Right lobe of liver (tissue), 6 donors: ENCODE data around the gene TRMT10A. TPM values are rescaled to one million over a fixed set of nuclear protein-coding genes. Genes with fewer than 3 reads are reported as not detected.

ENCODE experiments used
- ATAC-seq, 4 donors: fragments of 200-7000 bp; cut with Tn5 transposase; one replicate each; pipeline ENCODE4 v1.9.1; 2020; ENCODE audit warnings: mild to moderate bottlenecking in 4 of 4, moderate library complexity in 4 of 4
- DNase-seq, 3 donors: peaks; one replicate each; pipeline ENCODE4 v3.0.0-alpha.2; 2020
- H3K27ac ChIP-seq, 3 donors: fragments of 200-600 bp; one replicate each; pipeline ENCODE4 v1.8.0; 2022
- H3K27me3 ChIP-seq, 2 donors: fragments of 200-600 bp; one replicate each; pipeline ENCODE4 v1.8.0; 2022
- H3K36me3 ChIP-seq, 4 donors: fragments of 200-600 bp; sonication (generic) in 1 of 4; one replicate each; pipeline versions ENCODE4 v1.5.1 to v1.8.0; 2017 to 2022; ENCODE audit warnings: control low read depth in 1 of 4
- H3K4me1 ChIP-seq, 4 donors: fragments of 200-600 bp; sonication (generic) in 1 of 4; one replicate each; pipeline versions ENCODE4 v1.5.1 to v1.8.0; 2017 to 2022; ENCODE audit warnings: control low read depth in 1 of 4
- H3K4me3 ChIP-seq, 3 donors: fragments of 200-600 bp; one replicate each; pipeline ENCODE4 v1.8.0; 2022
- H3K9me3 ChIP-seq, 4 donors: fragments of 200-600 bp; sonication (generic) in 1 of 4; one replicate each; pipeline versions ENCODE4 v1.5.1 to v1.8.0; 2017 to 2022; ENCODE audit warnings: control low read depth in 1 of 4
- POLR2A ChIP-seq: fragments of 450-650 bp; IDR thresholded peaks from one replicate; pipeline ENCODE4 v1.6.1; 2017; ENCODE audit warnings: antibody characterized with exemption, mild to moderate bottlenecking
- WGBS: methylation state at CpG from one replicate; pipeline ENCODE4 v1.1.6; 2018; ENCODE audit warnings: low coverage, low lambda C conversion rate; ENCODE audit not compliant: insufficient coverage; ENCODE audit errors: missing lambda C conversion rate; 5-methylcytosine and 5-hydroxymethylcytosine counted together
- intact Hi-C, 2 donors: fragments of 100-400 bp; cut with DNase I; formaldehyde crosslinking; loops; one replicate each; pipeline versions ENCODE4 v1.11.2 to v1.14.1; 2022
- total RNA-seq, 6 experiments: library from RNA; depleted of rRNA in 2 of 6; stranded (reverse); fragments of >200 nt in 2 of 6; fragmentation: NEBNext Ultra II Directional in 3 of 6; extraction: Animal tissue kit (Norgen Biotek cat#: 25700) in 3 of 6; gene quantifications; one replicate each; pipeline versions ENCODE4 v1.1.0 to v1.2.4, GENCODE V29; 2016 to 2023
- TF ChIP-seq, protein P1 (sequence below), 4 donors: fragments of 200-600 bp in 3 of 4; fragments of 450-650 bp in 1 of 4; IDR thresholded peaks; one replicate each; pipeline versions ENCODE4 v1.5.1 to v1.8.0; 2016 to 2022; ENCODE audit warnings: antibody characterized with exemption in 4 of 4, mild to moderate bottlenecking in 2 of 4
- donor health status: DM: no; HTN: yes; CAD: no.
- donor health status: DM: no; HTN: no; CAD: no.
- donor health status: DM: no; HTN: no; CAD: no.
- donor health status: DM: no; HTN: yes; CAD: no.
- donor health status: DM: no; HTN: yes; CAD: no.

TRMT10A gene
- total RNA-seq, 6 experiments from 2014 or later, result 3.5 to 6.5 (median 4.0) TPM

GRCh38 chr4:99587803-99588202 is 24.0 kb upstream of the TRMT10A start:
- Histone ChIP-seq H3K27ac (peak overlapping the region in 1 of 3 donors; percentile 31), H3K4me1 (peaks cover 0 to 35% (median 13%) of the 10 kb centered on the region in 4 donors), H3K4me3 (no peak overlapping the region), H3K9me3 (no peaks in the 10 kb centered on the region), H3K36me3 (peaks cover 0 to 51% (median 19%) of the 10 kb centered on the region in 4 donors), H3K27me3 (no peaks in the 10 kb centered on the region)
- no peak for DNase-seq
- 23% methylated on average over 1 of the region's 1 CpG for WGBS
- peak in 3 of 4 donors; percentile 7 to 65 (median 40) for ATAC-seq
- no peak for TF ChIP-seq POLR2A
- TF ChIP-seq, protein P1, sequence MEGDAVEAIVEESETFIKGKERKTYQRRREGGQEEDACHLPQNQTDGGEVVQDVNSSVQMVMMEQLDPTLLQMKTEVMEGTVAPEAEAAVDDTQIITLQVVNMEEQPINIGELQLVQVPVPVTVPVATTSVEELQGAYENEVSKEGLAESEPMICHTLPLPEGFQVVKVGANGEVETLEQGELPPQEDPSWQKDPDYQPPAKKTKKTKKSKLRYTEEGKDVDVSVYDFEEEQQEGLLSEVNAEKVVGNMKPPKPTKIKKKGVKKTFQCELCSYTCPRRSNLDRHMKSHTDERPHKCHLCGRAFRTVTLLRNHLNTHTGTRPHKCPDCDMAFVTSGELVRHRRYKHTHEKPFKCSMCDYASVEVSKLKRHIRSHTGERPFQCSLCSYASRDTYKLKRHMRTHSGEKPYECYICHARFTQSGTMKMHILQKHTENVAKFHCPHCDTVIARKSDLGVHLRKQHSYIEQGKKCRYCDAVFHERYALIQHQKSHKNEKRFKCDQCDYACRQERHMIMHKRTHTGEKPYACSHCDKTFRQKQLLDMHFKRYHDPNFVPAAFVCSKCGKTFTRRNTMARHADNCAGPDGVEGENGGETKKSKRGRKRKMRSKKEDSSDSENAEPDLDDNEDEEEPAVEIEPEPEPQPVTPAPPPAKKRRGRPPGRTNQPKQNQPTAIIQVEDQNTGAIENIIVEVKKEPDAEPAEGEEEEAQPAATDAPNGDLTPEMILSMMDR (IDR thresholded peaks at IDR 0.05), result no peak
- intact Hi-C loops, result no loop called here

DNA sequence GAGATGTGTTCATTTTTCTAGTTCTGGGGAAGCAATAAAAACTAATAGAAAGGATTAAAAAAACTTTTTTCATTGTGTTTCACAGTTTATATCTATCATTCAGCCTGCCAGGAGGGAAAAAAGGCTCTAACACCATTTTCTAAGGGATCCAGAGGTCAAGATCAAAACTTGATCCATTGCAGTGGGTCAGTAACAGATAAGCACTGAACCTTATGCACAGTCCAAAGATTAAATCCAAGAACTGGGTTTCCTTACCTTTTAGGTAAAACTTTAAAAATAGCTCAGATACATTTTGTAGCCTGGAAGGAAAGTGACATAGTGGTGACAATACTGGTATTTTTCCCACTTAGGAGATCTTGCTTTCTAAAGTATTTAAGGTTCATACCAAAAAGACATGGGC is 23.5 kb upstream of the TRMT10A start:
- no peak overlapping the region for H3K4me3 ChIP-seq

GRCh38 chr4:99586797-99587196 is 23.0 kb upstream of the TRMT10A start:
- DNase-seq (no peak), ATAC-seq (peak in 1 of 4 donors; percentile 29)
- TF ChIP-seq POLR2A, result no peak
- TF ChIP-seq, protein P1 (IDR thresholded peaks at IDR 0.05), result no peak
- peaks cover 0 to 53% (median 21%) of the 10 kb centered on the region in 4 donors for H3K36me3 ChIP-seq
- H3K4me3 ChIP-seq, result no peak overlapping the region
- intact Hi-C loops, result no loop called here
- 13% methylated on average over 1 of the region's 1 CpG for WGBS
- no peaks in the 10 kb centered on the region for H3K9me3 ChIP-seq
- peak overlapping the region in 1 of 3 donors; percentile 31 for H3K27ac ChIP-seq
- H3K4me1 ChIP-seq, result peaks cover 0 to 35% (median 13%) of the 10 kb centered on the region in 4 donors
- H3K27me3 ChIP-seq, result no peaks in the 10 kb centered on the region

More for the DNA sequence above, 23.5 kb upstream of the TRMT10A start:
- Histone ChIP-seq H3K27me3 (no peaks in the 10 kb centered on the region), H3K27ac (peak overlapping the region in 1 of 3 donors; percentile 31), H3K9me3 (no peaks in the 10 kb centered on the region), H3K4me1 (peaks cover 0 to 35% (median 13%) of the 10 kb centered on the region in 4 donors), H3K36me3 (peaks cover 0 to 52% (median 19%) of the 10 kb centered on the region in 4 donors)
- TF ChIP-seq, protein P1 (IDR thresholded peaks at IDR 0.05), result no peak
- TF ChIP-seq POLR2A, result no peak
- intact Hi-C loops, result no loop called here
- no peak for DNase-seq
- peak; percentile 48 to 78 (median 61) for ATAC-seq

GRCh38 chr4:99586322-99586721 is 22.5 kb upstream of the TRMT10A start:
- peak overlapping the region in 1 of 3 donors; percentile 31 for H3K27ac ChIP-seq
- peaks cover 0 to 35% (median 14%) of the 10 kb centered on the region in 4 donors for H3K4me1 ChIP-seq
- no peaks in the 10 kb centered on the region for H3K9me3 ChIP-seq
- TF ChIP-seq, protein P1 (IDR thresholded peaks at IDR 0.05), result no peak
- TF ChIP-seq POLR2A, result no peak
- WGBS, result 20% methylated on average over 2 of the region's 2 CpGs
- no peaks in the 10 kb centered on the region for H3K27me3 ChIP-seq
- DNase-seq (no peak), ATAC-seq (peak in 1 of 4 donors; percentile 64)
- H3K4me3 ChIP-seq, result no peak overlapping the region
- intact Hi-C loops, result no loop called here
- peaks cover 0 to 50% (median 20%) of the 10 kb centered on the region in 4 donors for H3K36me3 ChIP-seq

- H3K27ac ChIP-seq, result no peak overlapping the region
- no peak for TF ChIP-seq POLR2A
- TF ChIP-seq, protein P1 (IDR thresholded peaks at IDR 0.05), result no peak
These were observed 21.7 kb upstream of the TRMT10A start for GRCh38 chr4:99585516-99585915.

More at GRCh38 chr4:99585516-99585915, 21.7 kb upstream of the TRMT10A start:
- DNase-seq (no peak), ATAC-seq (no peak)
- Histone ChIP-seq H3K4me3 (no peak overlapping the region), H3K36me3 (peaks cover 0 to 44% (median 19%) of the 10 kb centered on the region in 4 donors), H3K4me1 (peaks cover 0 to 38% (median 16%) of the 10 kb centered on the region in 4 donors), H3K27me3 (no peaks in the 10 kb centered on the region), H3K9me3 (no peaks in the 10 kb centered on the region)
- intact Hi-C loops, result no loop called here
- WGBS, result 82% methylated on average over 1 of the region's 1 CpG
